T follicular helper cell (primary cell): Measurements from ENCODE around the gene PRPF18.

Source experiments
- DNase-seq: peaks from one replicate; pipeline ENCODE4 v3.0.0-alpha.2; 2020; ENCODE audit warnings: low read depth

PRPF18 gene

DNA sequence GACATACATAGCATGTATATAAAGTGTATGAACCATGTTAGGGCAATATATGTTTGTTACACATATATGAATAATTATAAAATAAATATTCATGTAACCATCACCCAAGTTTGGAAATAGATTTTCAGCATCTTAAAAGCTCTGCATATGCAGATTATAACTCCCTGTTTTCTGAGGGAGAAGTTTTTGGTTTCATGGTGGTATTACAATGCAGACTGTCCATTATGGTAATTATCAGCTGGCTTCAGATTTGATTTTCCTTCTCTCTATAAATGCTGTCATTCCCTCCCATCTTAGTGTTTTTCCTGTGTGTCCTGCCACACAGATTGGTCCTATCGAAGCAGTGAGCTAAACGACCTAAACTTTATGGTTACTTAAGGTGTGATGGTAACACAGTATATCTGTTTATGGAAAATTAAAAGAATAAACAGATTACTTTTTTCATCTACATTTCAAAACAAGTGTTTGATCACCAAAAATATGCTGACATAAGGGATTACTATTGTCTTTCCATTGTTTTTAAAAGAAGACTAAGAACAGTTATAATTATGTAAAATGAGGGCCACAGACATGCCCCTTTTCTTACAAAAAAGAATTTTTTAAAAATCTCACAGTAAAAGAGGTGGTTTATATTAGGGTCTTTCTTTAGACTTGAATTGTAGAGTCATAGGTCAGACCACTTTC, 17.7 kb downstream of the PRPF18 start:
- no peak for DNase-seq

DNA sequence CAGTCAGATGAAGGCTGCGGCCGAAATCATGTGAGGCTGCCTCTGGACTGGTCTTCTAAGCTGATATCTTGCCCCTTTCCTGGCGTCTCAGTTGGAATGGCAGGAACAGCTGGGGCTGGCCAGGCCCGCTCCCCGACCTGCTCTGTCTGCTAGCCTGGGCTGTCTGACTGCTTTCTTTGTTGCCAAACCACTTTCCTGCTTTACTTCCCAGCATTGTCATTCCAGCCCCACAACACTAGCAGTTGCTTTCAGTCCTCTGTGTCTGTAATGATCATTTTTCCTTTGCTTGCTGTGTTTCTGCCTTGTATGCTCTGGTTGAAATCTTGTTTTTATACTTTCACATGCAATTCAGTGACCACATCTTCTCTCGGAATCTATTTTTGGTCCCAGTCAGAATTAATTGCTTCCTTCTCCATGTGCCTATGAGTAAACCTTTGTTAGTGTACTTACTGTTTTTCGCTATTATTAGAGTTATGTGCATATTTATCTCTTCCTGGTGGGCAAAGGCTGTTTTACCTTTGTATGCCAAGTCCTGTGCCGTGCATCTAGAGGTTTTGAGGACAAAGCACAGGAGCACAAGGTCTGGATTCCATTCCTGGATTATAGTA, 21.6 kb downstream of the PRPF18 start:
- no peak for DNase-seq

DNA sequence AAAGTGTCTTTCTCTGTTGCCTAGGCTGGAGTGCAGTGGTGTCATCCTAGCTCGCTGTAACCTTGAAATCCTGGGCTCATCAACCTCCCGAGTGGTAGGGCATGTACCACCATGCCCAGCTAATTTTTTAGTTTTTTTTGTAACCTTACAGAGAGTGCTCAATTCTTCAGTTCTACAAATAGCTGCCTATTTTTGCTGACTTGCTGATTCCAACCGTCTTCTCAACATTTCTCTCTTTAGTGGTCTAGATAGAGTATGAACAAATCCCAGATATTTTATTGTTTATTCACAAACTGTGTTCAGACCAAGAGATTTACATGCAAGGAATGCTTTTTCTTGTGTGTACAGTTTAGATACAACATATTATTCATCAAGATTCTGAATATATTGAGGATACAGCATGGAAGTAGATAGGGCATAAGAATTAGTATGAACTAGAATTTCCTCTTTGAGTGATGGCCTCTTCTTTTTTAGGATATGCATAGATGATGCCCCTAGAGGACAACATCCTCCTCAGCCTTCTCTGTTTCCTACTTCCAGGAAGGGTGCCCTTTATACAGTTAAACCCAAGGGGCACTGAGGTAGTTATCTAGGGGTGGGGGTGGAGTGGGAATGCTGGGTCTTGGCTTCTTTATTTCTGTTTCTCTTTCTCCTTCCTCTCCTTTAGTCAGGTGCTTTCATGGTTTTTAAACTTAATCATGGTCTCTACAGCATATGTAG, 26.0 kb downstream of the PRPF18 start:
- no peak for DNase-seq

DNA sequence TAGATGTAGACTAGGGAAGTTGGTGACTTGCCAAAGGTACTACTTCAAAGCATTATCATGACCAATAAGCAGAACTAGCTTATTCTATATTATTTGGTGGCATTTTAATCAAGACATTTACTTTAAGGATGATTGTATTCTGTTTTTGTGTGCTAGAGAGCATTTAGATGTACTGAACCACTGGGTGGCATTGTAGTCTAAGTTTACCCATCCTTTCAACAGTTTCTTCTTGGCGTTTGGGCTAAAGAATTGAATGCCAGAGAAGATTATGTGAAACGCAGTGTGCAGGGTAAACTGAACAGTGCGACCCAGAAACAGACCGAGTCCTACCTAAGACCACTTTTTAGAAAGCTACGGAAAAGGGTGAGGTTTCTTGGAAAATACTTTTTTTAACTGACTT, 26.8 kb downstream of the PRPF18 start:
- DNase-seq = no peak

DNA sequence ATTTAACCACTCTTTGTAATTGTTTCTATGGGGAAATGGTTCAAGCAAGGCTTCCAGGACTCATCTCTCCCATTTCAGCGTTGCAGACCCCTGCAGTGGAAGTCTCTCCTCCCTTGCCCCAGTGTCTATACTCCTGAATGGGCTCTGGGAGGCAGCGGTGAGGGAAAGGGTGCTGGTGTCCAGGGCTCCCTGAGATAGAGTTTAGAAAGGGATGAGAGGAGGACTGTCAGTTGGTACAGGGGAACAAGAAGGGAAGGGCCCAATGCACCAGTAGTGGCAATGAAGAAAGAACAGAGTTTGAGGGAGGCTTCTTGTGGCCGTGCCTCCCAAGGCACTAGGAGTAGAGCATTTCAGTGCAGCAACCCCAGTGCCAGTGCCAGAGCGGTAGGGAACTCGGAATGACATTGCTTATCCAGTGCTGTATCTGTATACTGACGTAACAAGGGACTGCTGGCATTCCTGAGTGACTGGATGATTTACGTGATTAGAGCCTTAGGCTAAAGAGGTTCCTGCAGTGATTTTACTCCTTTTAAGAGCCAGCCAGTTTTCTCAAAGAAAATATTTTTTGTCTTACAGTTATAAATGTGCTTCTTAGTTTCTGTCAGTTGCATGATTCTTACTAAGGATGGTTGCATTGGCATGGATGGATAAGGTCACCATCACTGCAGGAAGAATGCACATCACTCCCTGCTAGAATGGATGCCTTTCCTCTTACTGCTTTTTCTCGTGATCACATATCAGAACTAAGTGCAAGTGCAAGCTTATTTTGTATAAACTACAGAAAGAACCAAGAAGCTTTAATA, 28.0 kb downstream of the PRPF18 start:
- no peak for DNase-seq

DNA sequence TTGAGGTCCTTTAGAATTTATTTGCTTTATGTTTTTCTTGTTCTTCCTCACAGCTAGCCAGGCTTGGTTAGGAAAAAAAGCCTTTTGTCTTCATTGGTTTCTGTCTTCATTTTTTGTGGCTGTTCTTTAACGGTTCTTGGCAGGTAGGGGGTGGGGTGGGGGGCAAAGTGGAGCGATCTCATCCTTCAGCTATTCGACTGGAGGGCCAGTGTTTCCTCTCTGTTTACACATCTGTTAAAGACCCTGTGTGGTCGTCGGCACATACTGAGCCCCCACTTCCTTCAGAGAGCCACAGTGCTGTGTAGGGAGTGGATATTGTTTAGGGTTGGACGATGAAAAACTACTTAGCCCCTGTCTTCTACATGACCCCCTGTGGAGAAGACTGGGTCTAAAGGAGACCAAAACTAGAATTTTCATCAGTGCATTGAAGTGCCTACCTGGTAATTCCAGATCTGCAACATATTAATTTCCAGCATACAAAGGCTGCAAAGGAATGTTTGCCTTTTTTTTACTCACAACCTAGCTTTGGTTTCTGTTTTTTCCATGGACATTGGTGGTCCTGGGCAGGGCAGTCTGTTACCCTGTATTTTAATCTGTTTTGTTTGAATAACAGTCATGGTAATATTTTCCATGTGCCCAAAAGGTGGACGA, 29.0 kb downstream of the PRPF18 start:
- DNase-seq = no peak

DNA sequence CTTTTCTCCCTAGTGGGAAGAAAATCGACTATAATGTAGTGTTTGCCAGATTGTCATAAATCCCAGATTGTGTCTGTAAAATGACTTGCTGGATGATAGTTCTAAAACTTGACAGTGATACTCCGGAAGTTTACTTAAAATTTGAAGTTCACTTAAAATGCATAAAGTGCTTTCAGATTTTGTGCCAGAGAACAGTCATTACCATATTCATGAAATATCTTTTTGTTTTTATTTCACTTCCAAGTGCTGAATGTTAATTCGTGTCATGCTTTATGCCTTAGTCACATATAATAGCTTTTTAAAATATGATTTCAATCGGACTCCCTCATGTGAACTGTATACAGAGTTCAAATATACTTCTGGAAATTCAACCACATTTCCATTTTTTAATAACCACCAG, 30.4 kb downstream of the PRPF18 start:
- no peak for DNase-seq

DNA sequence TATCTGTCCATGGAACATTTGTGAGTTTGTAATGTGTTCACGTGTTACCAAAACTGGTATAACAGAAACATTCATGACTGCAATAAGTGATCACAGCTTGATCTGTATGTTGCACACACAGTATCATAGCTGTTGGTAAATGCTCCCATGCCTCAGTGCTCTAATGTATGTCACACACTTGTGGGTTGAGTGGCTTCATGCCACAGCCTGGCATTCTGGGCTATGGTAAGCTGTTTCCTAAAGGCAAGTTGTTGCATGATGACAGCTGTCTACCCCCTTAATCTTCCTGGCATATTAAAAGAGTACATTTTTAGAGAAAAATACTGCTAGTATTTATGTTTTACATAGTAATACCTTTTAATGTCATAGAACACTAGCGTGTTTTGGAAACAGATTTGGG, 35.2 kb downstream of the PRPF18 start:
- DNase-seq = no peak

DNA sequence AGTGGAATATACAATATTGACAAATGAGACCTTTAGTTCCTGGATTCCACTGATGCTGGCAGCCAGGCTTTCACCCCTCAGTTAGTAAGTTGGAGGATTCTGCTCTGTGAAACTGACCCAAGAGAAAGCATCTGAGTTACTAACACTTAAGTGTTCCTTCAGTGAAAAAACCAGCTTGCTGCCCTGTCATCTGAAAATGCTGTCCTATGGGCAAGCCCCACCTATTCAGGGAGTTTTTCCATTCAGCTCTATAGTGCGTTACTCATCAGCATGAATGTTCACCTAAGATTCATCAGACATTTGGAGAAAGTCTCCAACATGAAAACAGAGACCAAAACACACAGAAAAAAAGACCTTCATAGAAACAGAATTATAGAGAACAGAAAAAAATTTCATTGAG, 37.9 kb downstream of the PRPF18 start:
- no peak for DNase-seq

DNA sequence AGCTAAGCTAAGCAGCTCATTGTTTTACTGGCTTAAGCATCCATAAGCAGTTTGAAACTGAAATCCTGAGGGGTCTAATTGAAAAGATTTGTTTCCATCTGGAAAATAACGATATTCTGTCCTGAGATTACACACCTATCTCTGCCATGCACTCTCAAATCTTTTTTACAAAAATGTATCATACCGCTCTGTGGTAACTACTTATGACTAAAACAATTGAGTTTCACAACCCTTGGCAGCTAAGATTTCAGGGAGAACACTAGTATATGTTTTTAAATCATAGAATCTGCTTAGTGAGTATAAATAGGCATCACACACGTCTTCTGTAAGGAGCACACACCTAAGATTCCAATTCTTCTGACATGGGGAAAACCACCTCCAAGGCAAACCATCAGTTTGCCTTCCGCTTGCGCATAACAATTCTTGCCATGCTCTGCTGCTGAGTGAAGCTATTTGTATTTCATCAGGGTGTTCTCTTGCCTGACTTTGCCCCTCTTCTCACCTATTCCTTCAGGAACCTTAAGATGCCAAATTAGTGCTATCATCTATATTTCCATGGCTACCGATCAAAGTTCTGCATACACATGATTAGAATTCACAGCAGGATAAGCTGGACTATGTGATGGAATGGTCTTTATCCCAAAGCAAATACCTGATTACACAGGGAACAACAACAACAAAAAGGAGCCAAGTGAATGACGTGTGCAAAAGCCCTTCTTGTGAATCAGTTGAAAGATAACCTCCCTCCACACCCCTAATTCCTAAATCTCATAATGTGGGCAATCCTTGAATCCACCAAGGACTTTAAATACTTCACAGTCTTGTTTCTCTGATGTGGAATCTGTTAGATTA, 40.9 kb downstream of the PRPF18 start:
- DNase-seq = no peak

DNA sequence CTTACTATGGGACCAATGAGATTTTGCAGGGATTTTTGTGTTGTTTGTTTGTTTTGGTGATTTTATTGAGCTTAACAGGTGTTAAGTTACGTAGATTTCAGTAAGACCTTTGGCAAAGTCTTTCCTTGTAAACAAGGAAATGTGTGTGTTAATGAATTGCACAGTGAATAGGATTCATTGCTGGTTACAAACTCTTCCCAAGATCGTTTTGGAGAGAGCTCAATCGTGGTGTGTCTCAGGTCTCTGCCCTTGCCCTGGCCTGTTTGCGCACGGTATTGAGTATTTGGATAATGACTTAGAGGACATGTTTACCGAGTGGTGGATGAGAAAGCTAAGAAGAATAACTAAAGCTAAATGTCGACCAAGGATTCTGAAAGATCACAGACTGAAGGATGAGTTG, 41.9 kb downstream of the PRPF18 start:
- DNase-seq = no peak

DNA sequence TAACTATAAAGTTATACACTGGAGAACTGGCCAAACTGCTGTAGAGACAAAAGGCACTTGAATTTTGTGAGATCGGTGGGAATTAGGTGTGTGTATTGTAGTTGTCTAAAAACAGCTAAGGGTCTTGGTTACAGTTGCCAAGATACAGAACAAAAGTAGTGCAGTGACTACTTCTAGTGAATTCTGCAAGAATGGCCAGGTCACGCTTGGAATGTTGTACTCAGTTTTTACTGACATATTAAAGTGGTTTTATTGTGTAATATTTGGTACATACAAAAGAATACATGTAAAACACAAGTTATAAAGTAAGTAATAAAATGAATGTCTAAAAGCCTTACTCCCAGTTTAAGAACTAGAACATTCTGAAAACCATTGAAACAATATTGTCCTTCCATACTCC, 42.4 kb downstream of the PRPF18 start:
- DNase-seq = no peak

DNA sequence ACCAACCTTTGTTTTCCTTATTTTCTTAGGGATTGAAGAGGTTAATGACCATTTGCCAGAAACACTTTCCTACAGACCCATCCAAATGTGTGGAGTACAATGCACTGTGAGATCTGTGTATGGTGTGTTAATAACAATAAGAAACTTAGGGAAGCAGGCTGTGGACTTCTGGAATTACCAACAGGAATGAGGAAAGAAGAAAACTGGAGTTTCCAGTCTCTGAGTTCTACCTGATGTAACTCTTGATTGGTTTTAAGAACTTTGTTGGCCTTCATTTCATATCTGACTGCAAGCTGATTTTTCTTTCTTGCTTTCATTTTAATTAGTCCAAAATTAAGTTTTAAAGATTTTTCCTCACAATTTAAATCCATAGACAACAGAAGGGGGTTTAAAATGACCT, 43.5 kb downstream of the PRPF18 start:
- no peak for DNase-seq

DNA sequence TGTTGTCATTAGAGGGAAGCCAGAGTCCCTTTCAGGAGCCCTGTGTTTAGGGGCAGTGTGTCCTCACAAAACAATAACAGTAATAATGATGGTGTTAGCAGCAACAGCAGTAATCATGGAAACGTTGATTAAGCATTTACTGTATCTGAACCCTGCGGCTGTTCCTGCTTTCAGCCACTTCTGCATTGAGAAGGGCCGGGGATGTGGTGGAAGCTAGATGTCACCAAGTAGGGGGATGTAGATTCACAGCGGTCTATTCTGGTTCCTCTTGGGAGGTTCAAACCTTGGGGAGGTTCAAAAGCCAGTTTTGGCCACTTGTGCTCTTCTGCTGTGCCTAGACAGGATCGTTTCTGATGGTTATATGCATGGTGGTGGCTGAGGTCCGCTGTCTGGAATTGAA, 44.8 kb downstream of the PRPF18 start:
- no peak for DNase-seq

DNA sequence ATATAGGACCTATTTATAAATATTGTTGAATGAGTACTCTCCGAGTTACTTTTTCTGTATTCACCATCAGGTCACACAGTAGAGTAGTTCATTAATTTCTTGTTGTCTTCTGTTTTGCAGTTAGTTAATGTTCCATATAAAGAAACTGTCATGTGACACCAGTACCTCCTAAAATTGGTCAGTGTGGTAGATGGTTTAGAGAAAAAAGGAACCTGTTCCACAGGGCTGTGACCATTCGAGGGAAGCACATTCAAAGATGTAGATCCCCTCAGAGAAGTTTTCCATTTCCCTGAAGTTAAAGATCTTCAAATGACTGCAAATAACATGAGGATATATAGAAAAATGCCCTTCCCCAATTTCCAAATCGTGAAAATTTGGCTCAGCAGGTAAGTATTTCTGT, 45.7 kb downstream of the PRPF18 start:
- DNase-seq = no peak

DNA sequence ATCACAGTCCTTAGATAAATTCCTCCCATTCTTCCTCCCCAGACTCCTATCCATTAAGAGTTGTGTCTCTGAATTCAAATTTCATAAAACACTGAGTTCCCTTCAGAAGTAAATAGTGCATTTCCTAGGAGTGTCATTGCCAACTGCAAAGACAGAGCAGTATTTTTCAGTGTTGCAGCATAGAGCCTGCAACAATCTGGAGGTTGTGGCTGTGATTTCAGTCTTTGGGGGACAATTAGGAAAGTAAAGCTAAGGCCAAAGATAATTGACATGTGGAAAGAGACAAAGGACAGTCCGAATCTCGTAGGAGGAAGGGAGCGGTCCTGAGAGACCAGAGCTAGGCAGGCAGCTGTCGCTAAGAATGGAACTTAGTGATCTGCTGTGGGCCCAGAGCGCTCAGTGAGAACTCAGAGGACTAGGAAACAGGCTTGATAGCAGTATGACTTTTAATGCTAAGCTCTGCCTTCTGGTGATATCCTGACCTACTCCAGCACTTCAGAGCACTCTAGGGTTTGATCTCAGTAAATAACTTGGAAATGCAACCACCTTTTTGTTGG, 46.2 kb downstream of the PRPF18 start:
- no peak for DNase-seq

DNA sequence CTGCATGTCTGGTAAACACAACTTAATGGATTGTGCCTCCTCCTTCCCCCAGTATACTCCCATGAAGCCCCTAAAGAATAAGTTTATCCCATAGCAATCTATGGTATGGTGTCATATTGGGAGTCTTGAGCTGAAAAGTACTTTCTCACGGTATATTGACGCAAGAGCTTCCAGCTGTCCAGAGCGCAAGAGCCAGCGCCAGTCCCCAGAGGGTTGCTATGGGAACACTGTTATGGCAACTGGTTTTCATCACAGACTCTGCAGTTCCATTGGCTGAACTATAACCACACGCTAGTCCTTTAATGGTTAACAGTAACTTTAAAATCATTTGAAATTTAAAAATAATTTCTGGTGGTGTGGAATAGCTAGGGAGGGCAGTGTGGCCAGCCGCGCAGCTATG, 46.9 kb downstream of the PRPF18 start:
- no peak for DNase-seq

DNA sequence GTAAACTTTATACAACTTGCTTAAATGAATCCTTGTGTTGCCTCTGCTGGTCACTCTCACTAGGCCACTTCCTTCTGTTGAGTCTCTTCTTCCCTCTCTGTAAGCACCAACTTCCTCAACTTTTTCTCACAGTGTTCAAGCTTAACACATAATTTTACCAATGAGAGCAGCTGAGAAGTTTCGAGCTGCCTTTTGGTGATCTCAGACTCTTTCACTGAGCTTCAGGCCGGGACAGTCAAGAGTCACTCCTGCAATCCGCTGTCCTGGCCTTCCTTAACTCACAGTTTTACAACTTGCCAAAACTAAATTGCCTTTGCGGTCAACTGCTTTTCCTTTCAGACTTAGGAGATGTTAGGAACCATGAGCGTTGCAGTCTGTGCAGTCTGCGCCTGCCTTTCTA, 47.4 kb downstream of the PRPF18 start:
- DNase-seq = no peak

DNA sequence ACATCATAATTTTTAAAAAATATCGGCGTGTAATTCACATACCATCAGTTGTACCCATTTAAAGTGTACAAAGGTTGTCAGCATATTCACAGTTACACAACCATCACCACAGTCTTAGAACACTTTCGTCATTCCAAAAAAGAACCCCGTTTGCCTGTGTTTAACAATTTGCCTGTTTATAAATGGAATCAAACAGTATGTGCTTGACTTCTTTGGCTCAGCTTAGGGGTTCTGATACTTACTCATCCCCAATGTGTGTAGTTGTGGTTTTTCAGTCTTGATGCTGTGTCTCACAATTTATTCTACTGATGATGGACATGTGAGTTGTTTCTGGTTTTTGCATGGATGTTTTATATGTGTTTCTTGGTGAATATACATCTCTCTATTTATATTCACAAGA, 50.0 kb downstream of the PRPF18 start:
- DNase-seq = no peak

DNA sequence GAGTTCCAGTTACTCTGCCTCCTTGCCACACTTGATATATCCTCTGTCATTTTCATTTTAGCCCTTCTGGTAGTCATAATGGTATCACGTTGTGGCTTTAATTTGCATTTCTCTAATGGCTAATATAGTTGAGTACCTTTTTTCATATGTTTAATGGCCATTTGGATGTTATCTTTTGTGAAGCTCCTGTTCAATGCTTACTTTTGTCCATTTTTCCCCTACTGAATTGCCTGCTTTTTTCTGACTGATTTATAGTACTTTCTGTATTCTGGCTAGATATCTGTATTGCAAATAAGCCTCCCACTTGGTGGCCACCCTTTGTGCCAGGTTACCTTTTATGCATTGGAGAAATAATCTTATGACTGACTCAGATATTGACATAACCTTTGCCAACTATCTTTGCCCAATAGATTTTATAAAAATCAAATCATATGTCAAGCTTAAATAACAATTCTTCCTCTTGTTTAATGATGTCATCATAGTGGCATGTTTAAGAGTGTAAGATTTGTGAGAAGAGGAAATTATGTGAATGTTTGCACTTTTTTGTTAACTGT, 50.6 kb downstream of the PRPF18 start:
- no peak for DNase-seq

DNA sequence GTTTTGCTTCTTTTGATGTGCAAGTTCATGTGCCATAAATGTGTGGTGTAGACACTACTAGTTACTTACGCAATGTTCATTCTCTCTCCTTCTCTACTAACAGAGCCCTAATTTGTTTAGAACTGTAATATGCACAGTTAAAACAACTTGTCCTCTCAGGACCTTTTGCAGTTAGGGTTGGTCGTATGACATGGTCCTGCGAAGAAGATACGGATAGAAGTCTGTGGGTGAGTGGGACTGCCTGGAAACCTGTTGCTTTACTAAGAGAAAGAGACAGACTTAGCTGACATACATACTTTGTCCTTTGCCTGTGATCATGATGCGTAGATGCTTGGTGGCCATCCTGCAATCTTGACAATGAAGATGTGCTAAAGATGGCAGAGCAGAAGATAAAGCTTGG, 51.1 kb downstream of the PRPF18 start:
- no peak for DNase-seq
